NCI-H526 (cell line): ENCODE measurements around the gene PIGR.

ENCODE experiments used
- DNase-seq, 2 experiments: peaks; one replicate each; lab custom pipeline; 2025; lab: John Stamatoyannopoulos, UW

Gene PIGR

DNA sequence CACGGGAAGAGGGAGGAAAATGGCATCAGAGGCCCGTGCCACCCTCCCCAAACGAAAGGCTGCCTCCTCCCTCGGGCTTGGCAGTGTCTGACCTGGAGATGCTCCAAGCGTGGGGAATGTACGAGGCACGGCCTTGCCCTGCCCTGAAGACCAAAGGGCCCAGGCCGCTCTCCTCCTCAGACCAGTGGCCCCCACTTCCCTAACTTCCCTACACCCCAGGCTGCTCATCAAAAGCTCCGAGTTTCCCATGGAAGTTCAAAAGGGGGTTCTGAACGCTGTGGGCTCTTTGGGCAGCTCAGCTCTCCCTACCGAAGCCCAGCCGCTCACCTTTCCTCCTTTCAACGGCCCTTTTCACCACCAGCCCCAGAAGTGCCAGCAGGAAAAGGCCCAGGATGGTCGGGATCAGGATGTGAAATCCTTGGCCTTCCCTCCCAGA, 36.4 kb downstream of the PIGR start:
- DNase-seq, result no peak

DNA sequence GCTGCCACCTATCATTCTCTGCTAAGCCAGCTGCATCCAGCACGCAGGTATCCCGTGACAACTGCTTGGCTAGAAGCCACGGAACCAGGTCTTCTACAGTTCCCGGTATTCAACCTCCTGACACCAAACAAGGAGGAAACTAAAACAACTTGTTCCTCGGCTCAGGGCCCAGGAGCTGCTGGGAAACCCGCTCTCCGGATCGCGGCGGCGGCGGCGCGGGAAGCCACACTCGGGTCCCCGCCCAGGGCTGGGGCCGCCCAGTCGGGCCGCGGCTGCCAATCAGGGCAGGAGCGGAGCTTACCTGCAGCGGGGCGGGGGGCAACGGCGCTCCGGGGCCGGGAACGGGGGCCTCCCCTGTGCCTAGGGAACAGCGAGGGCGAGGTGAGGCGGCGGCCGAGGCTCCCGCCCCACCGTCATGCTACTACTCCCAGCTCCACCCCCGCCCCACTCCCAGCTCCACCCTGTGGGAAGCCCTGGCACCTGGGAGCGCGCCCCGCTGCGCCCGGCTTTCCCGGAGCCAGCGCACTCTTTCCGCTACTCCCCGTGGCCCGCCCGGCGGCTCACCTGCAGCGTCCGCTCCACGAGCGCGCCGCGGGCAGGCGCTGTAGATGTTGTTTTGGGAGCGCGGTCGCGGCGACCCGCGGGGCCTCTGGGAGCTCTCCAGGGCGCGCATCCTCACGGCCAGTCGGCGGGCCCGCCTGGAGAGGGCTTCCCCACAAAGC, 36.9 kb downstream of the PIGR start:
- peak in 1 of 2 experiments; percentile 87 for DNase-seq

DNA sequence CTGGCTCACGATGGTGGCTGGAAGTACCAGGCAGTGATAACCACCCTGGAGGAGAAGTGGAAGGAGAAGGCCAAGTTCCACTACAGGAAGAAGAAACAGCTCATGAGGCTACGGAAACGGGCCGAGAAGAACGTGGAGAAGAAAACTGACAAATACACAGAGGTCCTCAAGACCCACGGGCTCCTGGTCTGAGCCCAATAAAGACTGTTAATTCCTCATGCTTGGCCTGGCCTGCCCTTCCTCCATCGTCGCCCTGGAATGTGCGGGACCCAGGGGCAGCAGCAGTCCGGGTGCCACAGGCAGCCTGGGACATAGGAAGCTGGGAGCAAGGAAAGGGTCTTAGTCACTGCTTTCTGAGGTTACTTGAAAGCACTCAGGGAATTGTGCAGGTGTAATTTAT, 38.2 kb downstream of the PIGR start:
- no peak for DNase-seq

DNA sequence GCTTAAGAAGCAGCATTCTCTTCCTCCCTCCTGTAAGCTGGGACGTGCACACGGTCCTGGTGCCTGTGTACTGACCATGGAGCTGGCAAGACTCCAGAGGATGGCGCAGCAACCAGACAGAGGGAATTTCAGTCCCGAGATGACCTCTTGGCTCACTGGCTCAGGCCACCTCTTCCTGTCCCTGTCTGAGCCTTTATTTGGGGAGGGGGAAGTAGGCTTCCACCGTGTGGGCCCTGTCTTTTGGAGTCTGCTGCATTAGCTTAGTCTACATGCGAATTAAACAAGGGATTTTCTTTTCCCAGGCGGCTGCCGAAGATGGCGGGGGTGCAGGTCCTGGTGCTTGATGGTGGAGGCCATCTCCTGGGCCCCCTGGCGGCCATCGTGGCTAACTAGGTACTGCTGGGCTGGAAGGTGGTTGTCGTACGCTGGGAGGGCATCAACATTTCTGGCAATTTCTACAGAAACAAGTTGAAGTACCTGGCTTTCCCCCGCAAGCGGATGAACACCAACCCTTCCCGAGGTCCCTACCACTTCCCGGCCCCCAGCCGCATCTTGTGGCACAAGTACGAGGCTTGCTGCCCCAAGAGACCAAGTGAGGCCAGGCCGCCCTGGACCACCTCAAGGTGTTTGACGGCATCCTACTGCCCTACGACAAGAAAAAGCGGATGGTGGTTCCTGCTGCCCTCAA, 38.8 kb downstream of the PIGR start:
- DNase-seq, result peak in 1 of 2 experiments; percentile 14

DNA sequence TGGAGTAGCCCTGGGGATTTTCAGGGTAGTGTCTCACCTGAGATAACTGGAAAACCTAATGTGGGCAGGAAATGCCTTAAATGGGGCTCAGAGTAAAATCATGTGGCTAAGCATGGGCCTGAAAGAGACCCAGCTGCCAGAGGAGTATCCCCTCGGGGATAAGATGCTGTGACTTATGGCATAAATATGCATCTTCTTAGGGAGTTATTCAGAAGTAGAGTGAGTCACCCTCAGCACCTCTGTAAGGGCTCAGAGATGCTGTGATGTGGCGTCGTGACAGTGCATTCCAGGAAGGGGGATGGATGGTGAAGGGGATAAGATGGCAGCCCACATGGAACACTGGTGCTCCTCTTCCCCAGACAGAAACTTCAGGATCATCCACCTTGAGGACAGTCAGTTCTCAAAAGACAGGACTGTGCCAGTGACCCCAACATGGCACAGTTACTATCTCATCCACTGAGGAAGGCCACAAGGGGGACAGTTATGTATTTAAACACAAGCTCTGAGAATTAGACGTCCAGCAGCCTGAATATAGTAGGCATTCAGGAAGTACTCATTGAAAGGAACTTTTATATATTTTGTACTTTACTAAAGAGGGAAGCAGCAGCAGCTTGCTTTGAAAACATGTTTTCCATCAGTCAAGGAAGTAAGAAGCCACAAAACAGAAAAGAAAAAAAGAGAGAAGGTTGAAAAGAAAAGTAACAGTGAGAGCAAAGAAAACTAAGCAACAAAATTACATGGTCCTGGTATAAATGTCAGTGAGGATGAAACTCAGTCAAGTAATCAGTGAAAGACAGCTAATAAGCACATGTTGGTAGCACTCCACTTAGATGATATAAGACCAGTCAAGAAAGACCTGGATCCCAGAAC, 40.7 kb downstream of the PIGR start:
- DNase-seq, result no peak

DNA sequence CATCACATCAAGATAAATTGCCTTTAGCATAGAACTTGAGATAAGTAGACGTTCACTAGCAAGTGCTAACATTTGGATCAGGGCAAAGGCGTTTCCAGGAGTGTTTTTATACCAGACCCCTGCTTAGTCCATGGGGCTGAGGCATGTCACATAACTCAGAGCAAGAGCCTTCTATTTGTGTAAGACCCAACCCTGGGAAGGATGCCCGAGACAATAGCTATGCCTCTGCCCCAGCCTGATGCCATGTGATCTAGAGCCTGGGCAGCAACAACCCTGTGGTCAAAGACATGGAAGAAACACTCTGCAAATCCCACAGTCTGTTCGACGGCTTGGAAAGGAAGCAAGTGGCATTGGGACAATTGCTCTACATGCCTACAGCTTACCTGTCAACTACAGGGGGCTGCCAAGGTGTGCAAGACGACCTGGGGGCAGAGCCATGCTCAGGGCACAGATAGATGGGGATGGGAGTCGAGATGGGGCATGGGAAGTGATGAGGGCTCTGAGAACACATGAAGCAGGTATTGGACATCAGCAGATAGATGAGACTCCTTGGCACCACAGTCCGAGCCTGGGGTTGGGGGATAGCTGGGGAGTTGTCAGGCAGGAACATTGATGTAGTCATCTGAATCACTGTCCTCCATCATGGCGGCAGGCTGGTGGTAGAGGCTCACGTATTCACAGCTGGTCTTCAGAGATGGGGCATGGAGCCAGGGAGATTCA, 41.7 kb downstream of the PIGR start:
- DNase-seq, result no peak

DNA sequence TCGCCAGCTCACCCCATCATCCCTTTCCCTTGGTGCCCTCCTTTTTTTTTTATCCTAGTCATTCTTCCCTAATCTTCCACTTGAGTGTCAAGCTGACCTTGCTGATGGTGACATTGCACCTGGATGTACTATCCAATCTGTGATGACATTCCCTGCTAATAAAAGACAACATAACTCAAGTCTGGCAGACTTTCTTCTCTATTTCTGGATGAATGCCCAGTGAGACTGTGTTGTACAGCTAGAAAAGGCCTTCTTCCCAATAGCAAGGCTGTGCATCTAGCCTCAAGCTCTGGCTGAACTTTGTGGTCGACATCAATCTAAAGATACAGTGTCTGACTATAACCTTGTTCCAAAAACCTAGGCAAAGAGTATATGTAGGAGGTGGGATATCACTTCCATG, 42.6 kb downstream of the PIGR start:
- DNase-seq, result no peak

DNA sequence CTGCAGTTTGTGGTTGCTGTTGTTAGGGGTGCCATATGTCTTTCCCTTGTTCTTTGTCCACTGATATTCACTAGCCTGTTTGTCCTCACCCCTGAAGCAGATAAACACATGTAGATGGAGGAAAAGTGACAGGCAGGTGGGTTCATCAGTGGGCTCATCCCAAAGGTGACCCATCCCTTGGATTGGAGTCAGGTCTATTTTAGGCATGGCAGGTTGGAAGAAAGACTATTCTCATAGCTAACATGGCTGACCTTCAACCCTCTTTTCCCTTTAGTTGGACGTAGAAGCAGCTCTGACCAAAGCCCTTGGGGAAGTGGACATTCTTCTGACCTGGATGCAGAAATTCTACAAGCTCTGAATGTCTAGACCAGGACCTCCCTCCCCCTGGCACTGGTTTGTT, 43.6 kb downstream of the PIGR start:
- no peak for DNase-seq

DNA sequence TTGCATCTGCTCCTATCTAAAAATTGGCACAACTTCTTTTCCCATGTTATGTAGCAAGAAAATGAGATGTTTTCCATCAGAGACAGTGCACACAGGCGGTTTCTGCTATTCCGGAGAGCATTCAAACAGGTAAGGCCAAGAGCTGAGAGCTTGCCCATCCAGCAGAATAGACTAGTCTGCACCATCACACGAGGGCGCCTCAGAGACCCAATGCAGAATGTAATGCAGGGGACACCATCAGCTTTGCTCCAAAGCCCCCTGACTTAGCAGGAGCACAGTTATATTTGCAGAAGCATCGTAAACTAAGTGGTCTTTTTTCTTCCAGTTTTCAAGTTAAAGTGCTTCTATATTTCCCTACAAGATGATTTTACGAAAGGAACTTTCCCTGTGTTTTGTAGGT, 44.3 kb downstream of the PIGR start:
- no peak for DNase-seq

DNA sequence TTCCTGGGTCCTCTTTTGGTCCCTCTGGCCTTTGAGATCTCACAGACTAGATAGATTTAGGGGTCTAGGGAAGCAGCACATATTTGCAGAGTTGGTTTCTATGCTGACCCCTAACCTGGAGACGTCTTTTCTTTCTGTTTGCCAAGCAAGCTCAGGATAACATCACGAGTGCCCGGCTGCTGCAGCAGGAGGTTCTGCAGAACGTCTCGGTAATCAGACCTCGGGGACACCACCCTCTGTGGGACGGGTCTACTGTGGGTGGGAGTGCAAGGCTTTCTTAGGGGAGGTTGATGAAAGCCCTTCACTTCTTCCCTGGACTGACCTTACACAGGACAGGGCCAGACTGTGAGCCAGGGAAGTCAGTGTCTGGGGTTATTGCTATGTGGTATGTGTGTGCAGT, 46.1 kb downstream of the PIGR start:
- DNase-seq, result no peak

DNA sequence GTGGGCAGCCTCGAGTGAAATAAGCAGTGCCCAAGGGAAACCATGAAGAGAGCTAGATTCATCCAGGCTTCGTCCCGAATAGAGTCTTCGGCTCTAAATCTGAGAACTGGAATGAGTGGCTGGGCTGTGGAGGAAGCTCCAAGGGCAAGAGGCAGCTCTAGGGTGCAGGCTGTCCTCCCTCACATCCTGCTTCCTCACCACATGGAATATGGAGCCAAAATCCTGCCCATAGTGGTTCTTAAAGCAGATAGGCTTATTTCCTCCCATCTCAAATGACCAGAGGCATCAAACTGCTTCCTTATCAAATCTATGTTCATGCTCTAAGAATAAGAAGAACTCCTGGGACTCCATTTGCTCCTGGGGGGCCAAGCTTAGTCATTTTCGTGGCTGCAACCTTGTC, 46.5 kb downstream of the PIGR start:
- DNase-seq, result no peak

DNA sequence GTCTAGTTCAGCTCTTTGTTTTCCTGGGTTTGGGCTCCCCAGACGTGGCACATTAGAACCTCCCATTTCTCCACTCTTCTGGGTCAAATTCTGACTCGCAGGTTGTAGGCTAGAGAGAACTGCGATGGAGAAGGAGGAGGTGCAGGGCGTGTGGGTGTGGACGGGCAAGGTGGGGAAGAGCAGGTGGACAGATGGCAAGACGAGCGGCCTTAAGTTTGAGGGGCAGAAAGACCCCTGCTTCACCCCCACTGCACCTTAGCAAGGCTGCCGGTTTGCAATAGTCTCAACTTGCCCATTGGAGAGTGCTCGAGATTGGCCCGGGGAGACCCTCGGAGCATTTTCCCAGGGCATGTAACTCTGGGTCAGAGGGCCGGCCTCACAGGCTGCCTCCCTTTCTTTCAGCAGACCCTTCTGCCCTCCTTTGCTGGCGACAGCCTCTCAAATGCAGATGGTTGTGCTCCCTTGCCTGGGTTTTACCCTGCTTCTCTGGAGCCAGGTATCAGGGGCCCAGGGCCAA, 47.3 kb downstream of the PIGR start:
- DNase-seq, result no peak

DNA sequence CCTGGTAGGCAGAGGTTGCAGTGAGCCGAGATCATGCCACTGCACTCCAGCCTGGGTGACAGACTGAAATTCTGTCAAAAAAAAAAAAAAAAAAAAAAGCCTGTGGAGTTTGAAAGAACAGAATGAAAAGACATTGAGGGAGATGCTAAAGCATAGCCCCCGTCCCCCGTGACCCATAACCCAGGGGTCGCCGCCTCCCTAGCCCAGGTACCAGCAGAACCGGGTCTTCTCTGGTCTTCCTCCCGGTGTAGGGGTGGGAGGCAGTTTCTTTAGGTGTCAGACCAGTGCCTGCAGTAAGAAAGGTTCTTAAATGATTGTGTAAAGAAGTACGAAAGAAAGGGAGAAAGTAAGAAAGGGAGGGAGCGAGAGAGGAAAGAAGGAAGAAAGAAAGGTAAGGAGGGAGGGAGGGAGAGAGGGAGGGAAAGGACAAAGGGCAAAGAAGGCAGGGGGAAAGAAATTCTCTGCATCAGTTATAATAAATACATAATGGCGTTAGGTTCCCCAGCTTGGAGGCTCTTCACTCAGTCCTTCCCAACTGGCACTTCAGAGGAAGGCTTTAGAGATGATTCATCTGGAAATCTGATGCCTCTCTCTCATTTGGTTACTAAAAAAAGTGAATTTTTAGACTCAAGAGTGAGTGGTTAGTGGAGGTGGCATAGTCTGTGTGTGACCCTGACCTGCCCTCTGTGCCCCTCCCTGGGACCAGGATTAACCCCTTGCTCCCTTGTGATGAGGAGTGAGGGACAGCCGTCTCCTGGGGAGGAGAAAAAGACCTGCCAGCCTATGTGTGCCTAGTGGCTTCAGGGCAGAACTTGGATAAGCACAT, 48.0 kb downstream of the PIGR start:
- DNase-seq, result no peak

DNA sequence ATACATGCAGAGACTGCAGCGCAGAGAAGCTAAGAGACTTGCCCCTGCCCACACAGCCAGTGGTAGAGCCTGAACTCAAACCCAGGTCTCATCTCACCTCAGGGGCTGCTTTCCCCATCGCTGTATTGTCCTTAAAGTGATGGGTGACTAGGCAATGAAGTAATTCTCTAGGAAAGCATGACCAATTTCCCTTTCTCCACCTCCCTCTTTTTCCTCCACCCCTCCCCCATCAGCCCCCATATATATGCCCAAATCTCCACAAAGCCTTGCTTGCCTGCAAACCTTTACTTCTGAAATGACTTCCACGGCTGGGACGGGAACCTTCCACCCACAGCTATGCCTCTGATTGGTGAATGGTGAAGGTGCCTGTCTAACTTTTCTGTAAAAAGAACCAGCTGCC, 49.1 kb downstream of the PIGR start, which contains the start of gene IL24:
IL24 (plus strand) TSS at position 269 of the 400 bp plus-strand sequence. CDS start 390 bp downstream, outside the sequence.
- no peak for DNase-seq

DNA sequence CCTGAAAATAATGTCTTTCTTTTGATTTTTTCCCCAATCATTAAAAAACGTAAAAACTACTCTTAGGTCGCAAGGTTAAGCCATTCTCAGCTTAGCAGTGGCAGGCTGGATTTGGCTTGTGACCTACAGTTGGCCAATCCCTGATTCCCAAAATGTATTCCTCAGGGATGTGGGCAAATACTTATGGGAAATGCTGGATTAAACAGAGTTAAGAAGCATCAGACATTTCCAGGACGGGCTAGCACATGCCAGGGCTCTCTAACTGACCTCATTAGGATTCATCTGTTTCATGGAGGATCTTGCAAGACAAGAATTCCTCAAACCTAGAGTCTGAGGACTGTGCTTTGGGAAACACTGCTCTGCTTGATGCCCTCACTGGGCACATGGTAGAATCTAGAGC, 50.0 kb downstream of the PIGR start:
- DNase-seq, result no peak

DNA sequence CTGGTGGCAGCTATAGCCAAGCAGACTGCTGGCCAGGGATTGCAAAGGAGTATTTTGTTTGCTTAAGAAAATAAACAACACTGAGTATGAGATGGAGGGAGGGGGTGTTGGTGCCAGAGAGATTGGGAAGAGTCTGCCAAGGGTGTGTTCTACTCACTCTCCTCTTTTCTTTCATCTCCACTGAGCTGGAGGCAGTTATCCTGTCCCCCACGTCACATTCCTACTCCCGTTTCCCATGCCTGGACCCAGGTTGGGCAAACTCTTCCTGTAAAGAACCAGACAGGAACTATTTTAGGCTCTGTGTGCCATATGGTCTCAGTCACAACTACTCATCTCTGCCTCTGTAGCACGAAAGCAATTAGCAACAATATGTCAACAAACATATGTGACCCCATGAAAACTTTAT, 50.4 kb downstream of the PIGR start:
- peak; percentile 80 to 88 for DNase-seq

DNA sequence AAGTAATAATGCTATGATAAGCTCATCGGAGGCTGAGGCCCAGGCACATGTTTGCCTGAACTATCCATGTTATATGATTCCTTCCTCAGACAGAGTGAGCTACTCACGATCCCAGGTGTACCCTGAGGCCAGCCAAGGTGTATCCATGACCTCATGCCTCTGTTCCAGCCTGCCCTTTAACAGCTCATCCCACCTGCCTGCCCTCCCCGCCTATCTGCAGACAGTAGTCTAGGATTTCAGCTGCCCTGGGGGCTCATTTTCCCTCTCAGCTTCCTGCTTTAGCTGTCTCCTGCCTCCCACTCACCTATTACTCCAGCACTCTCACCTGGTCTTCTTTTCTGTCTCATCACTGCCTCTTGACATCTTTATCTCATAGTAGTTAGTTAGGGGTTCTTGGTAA, 50.9 kb downstream of the PIGR start:
- peak; percentile 88 to 89 for DNase-seq

DNA sequence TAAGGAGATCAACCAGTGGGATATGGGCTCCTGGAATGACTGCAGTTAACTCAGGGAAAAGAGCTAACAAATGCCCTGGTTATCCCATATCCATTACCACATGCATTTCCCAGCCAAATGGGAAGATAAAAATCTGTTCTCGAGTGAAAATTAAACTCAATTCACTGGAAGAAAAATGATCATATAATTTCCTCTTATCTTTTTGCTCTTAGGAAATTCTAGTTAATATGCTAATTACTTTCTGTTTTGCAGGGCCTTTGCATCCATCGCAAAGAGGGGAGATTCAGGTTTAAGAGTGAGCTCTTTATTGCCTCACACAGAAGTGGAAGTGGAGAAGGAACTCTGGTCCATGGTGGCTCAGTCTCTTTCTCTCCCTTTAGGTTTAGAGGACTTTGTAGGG, 52.9 kb downstream of the PIGR start:
- DNase-seq, result no peak

DNA sequence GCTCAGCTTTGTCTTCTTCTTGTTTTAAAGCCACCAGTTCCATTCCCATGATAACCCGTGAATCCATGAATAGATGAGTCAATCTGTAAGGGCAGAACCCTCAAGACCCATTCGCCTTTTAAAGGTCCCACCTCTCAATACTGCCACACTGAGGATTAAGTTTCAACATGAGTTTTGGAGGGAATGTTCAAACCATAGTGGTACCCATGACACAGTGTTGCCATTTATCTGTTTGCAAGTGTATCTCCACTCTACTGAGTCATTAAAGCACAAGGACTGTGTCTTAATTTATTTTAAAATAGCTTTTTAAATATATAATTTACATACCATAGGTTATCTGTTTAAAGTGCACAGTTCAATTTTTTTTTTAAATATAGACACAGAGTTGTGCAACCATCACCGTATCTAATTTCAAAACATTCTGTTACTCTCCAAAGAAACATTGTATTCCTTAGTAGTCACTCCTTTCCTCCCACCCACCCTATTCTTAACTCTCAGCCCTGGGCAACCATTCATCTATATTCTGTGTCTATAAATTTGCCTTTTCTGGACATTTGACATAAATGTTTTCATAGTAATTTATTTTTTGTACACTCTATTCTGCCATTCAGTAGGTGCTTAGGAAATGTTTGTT, 53.8 kb downstream of the PIGR start:
- DNase-seq, result no peak

DNA sequence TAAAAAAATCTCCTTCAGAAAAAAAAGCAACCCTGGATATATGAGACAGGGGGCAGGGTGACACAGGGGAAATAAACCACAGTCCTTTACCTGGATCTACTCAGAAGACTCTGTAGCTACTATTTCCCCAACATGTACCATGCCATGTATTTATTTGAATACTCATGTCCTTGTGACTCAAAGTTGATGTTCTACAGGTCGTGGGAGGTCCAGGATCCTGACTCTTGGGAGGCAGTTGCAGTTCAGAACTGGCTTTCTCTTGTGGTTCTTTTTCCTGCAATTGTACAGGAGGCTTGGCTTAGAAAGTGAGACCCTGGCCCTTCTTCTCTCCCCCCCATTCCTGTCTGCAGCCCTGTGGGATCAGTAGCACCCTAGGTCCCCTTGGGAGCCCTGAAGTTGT, 54.9 kb downstream of the PIGR start:
- DNase-seq, result no peak
